Spleen (tissue), 11 donors: ENCODE measurements around the gene SLC4A4. TPM values are rescaled to one million over a fixed set of nuclear protein-coding genes. Genes with fewer than 3 reads are reported as not detected.

Experiments used
- DNase-seq: peaks from one replicate; pipeline ENCODE4 v3.0.0-alpha.2; 2020
- H3K27ac ChIP-seq, 8 donors: fragments of 200-600 bp; sonication (generic) in 7 of 8; 1 replicate in 4 of 8; 2 replicates in 4 of 8; pipeline versions ENCODE4 v1.5.0 to v1.8.0; 2016 to 2021; ENCODE audit warnings: inconsistent platforms in 4 of 8, mild to moderate bottlenecking in 4 of 8, moderate library complexity in 1 of 8
- H3K27me3 ChIP-seq, 7 donors: fragments of 200-600 bp; sonication (generic) in 6 of 7; replicated peaks in 1 of 7; 1 replicate in 4 of 7; 2 replicates in 3 of 7; pipeline versions ENCODE4 v1.5.0 to v1.8.0; 2016 to 2021; ENCODE audit warnings: inconsistent platforms in 3 of 7, mild to moderate bottlenecking in 1 of 7
- H3K36me3 ChIP-seq, 6 donors: fragments of 200-600 bp; sonication (generic) in 5 of 6; 1 replicate in 4 of 6; 2 replicates in 2 of 6; pipeline versions ENCODE4 v1.5.0 to v1.8.0; 2016 to 2021; ENCODE audit warnings: inconsistent platforms in 2 of 6
- H3K4me1 ChIP-seq, 6 donors: fragments of 200-600 bp; sonication (generic) in 5 of 6; 1 replicate in 3 of 6; 2 replicates in 3 of 6; pipeline versions ENCODE4 v1.5.0 to v1.8.0; 2016 to 2021; ENCODE audit warnings: inconsistent platforms in 3 of 6
- H3K4me3 ChIP-seq, 8 donors: fragments of 200-600 bp; sonication (generic) in 7 of 8; 1 replicate in 4 of 8; 2 replicates in 4 of 8; pipeline versions ENCODE4 v1.5.0 to v1.8.0; 2016 to 2021; ENCODE audit warnings: inconsistent platforms in 4 of 8, mild to moderate bottlenecking in 4 of 8, moderate library complexity in 2 of 8
- H3K9me3 ChIP-seq, 8 donors: fragments of 200-600 bp; sonication (generic) in 7 of 8; 1 replicate in 4 of 8; 2 replicates in 4 of 8; pipeline versions ENCODE4 v1.5.0 to v1.8.0; 2016 to 2021; ENCODE audit warnings: inconsistent platforms in 4 of 8
- POLR2A ChIP-seq, 3 donors: fragments of 450-650 bp; IDR thresholded peaks; one replicate each; pipeline ENCODE4 v1.5.1; 2017; ENCODE audit warnings: antibody characterized with exemption in 3 of 3, mild to moderate bottlenecking in 1 of 3
- POLR2AphosphoS5 ChIP-seq, 3 donors: sonication (generic); formaldehyde crosslinking; IDR thresholded peaks; one replicate each; pipeline ENCODE4 v1.5.1; 2017; ENCODE audit warnings: antibody characterized with exemption in 3 of 3
- WGBS, 5 donors: extraction: QIAGEN DNeasy Blood & Tissue Kit in 3 of 5; methylation state at CpG; one replicate each; pipeline versions ENCODE4 v1.1.5 to v1.1.7; 2013 to 2018; 5-methylcytosine and 5-hydroxymethylcytosine counted together
- intact Hi-C: fragments of 100-400 bp; cut with DNase I; formaldehyde crosslinking; loops from one replicate; pipeline ENCODE4 v1.15.0; 2023; ENCODE audit warnings: low total_unique reads
- polyA plus RNA-seq, 3 donors: library from polyadenylated mRNA; stranded (reverse); fragments of 200-250 nt; gene quantifications; one replicate each; pipeline ENCODE4 v1.2.1, GENCODE V29; 2013
- total RNA-seq, 7 donors: library from RNA; depleted of rRNA in 3 of 7; stranded (reverse); fragments of >200 nt in 3 of 7; fragmentation: NEBNext Ultra II Directional in 4 of 7; extraction: Animal tissue kit (Norgen Biotek cat#: 25700) in 4 of 7; gene quantifications; one replicate each; pipeline versions ENCODE4 v1.1.0 to v1.2.1, GENCODE V29; 2016 to 2021
- TF ChIP-seq, protein P1 (sequence below), 11 experiments: fragments of 200-600 bp in 7 of 11; fragments of 450-650 bp in 4 of 11; sonication (generic) in 4 of 11; IDR thresholded peaks in 8 of 11; conservative IDR thresholded peaks in 3 of 11; 1 replicate in 7 of 11; 2 replicates in 4 of 11; pipeline versions ENCODE4 v1.4.0 to v1.8.0; 2016 to 2021; ENCODE audit warnings: antibody characterized with exemption in 11 of 11, inconsistent platforms in 4 of 11, mild to moderate bottlenecking in 1 of 11
- donor health status: healthy with polysubstance abuse.
- donor health status: DM: no; HTN: no; CAD: no; lungs with moderate emphysema.
- donor health status: DM: no; HTN: no; CAD: no.
- donor health status: Bipolar disorder and iron deficiency.
- donor health status: healthy.
- donor health status: DM: no; HTN: no; CAD: no.
- donor health status: DM: yes; HTN: yes; CAD: no.

The SLC4A4 gene
- total and polyA plus RNA-seq, 10 donors = 0.07 to 3.4 (median 1.4) TPM

GRCh38 chr4:71550220-71551165, 211.7 kb downstream of the SLC4A4 start:
- TF ChIP-seq, protein P1, sequence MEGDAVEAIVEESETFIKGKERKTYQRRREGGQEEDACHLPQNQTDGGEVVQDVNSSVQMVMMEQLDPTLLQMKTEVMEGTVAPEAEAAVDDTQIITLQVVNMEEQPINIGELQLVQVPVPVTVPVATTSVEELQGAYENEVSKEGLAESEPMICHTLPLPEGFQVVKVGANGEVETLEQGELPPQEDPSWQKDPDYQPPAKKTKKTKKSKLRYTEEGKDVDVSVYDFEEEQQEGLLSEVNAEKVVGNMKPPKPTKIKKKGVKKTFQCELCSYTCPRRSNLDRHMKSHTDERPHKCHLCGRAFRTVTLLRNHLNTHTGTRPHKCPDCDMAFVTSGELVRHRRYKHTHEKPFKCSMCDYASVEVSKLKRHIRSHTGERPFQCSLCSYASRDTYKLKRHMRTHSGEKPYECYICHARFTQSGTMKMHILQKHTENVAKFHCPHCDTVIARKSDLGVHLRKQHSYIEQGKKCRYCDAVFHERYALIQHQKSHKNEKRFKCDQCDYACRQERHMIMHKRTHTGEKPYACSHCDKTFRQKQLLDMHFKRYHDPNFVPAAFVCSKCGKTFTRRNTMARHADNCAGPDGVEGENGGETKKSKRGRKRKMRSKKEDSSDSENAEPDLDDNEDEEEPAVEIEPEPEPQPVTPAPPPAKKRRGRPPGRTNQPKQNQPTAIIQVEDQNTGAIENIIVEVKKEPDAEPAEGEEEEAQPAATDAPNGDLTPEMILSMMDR (IDR thresholded peaks at IDR 0.05 in 8 of 11, conservative IDR thresholded peaks at IDR 0.05 in 3 of 11) = no peak
- 49 to 68% (median 61%) methylated on average over 7 of the region's 7 CpGs for WGBS, 5 donors

DNA sequence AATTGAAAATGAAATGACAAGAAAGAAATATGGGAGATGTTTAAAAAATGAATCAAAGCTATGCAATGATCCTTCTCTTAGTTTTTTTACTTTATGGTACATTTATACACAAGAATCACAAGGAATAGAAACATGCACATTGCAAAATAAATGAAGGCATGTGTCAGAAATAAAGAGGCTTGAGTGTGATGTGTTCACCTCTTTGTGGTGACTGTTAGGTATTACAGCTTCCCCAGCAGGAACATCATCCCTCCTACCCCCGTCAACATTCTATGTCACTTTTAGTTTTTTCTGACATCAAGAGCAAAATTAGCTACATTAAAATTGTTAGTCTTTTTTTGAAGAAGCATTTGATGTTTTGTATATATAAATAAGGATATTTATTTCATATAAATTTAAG, 214.8 kb downstream of the SLC4A4 start:
- Histone ChIP-seq H3K4me3 (no peak overlapping the region), H3K4me1 (no peaks in the 10 kb centered on the region), H3K27me3 (no peaks in the 10 kb centered on the region), H3K27ac (no peak overlapping the region), H3K36me3 (no peaks in the 10 kb centered on the region), H3K9me3 (no peaks in the 10 kb centered on the region)
- intact Hi-C loops = no loop called here
- 29 to 52% (median 36%) methylated on average over 1 of the region's 1 CpG for WGBS, 5 donors
- no peak for DNase-seq
- TF ChIP-seq, protein P1 (IDR thresholded peaks at IDR 0.05 in 8 of 11, conservative IDR thresholded peaks at IDR 0.05 in 3 of 11) = peak in 6 of 11 experiments; percentile 23 to 38 (median 24)
- no peak for TF ChIP-seq POLR2AphosphoS5 (IDR thresholded peaks at IDR 0.05)

More at GRCh38 chr4:71550220-71551165, 211.7 kb downstream of the SLC4A4 start:
- H3K27ac ChIP-seq = no peak overlapping the region
- no peaks in the 10 kb centered on the region for H3K27me3 ChIP-seq
- no peaks in the 10 kb centered on the region for H3K4me1 ChIP-seq
- intact Hi-C loops = no loop called here
- H3K4me3 ChIP-seq = no peak overlapping the region
- H3K36me3 ChIP-seq = no peaks in the 10 kb centered on the region
- no peak for DNase-seq
- H3K9me3 ChIP-seq = no peaks in the 10 kb centered on the region

- Histone ChIP-seq H3K4me1 (no peaks in the 10 kb centered on the region), H3K36me3 (no peaks in the 10 kb centered on the region), H3K27me3 (no peaks in the 10 kb centered on the region), H3K4me3 (no peak overlapping the region), H3K9me3 (no peaks in the 10 kb centered on the region), H3K27ac (no peak overlapping the region)
- WGBS, 5 donors = 78 to 89% (median 83%) methylated on average over 2 of the region's 2 CpGs
- no peak for DNase-seq
- TF ChIP-seq, protein P1 (IDR thresholded peaks at IDR 0.05 in 8 of 11, conservative IDR thresholded peaks at IDR 0.05 in 3 of 11) = no peak
- TF ChIP-seq POLR2AphosphoS5 (IDR thresholded peaks at IDR 0.05) (no peak), POLR2A (IDR thresholded peaks at IDR 0.05) (no peak)
- intact Hi-C loops = no loop called here
Measured at GRCh38 chr4:71554025-71554424, 215.2 kb downstream of the SLC4A4 start.

DNA sequence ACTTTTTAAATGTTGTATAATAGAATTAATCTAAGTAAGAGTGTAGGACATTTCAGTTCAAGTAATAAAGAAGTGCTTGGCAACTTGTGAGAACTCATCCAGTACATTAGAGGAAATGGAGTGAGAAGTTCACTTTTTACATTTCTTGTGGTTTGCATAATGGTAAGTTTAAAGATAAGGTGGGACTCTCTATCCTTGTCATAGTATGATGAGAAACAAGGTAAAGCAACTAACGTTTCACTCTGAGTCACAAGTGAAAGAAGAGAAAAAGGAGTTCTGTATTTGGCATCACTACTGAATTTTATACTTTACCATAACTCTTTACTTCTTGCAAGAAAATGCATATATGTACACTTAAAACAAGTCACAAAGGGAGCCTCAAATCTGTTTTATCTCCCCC, 219.4 kb downstream of the SLC4A4 start:
- Histone ChIP-seq H3K27me3 (no peaks in the 10 kb centered on the region), H3K4me1 (no peaks in the 10 kb centered on the region), H3K4me3 (no peak overlapping the region), H3K27ac (no peak overlapping the region), H3K9me3 (no peaks in the 10 kb centered on the region), H3K36me3 (no peaks in the 10 kb centered on the region)
- TF ChIP-seq POLR2A (IDR thresholded peaks at IDR 0.05) = no peak
- no peak for TF ChIP-seq POLR2AphosphoS5 (IDR thresholded peaks at IDR 0.05)
- TF ChIP-seq, protein P1 (IDR thresholded peaks at IDR 0.05 in 8 of 11, conservative IDR thresholded peaks at IDR 0.05 in 3 of 11) = no peak
- no peak for DNase-seq
- intact Hi-C loops = no loop called here
- WGBS, 5 donors = 22 to 45% (median 30%) methylated on average over 1 of the region's 1 CpG
